HG03159 (cell line): ENCODE measurements around the gene SLC66A2.
"Not testable (repeated sequence)": the region's sequence is repeated elsewhere in the genome, so short reads cannot be mapped to it uniquely, and the experiment has no call there.

Experiments
- ATAC-seq: cut with Tn5 transposase; IDR thresholded peaks from one replicate; pipeline ENCODE4 v1.9.1; 2021; ENCODE audit warnings: mild to moderate bottlenecking, moderate library complexity; ENCODE audit not compliant: unreplicated experiment

The SLC66A2 gene

DNA sequence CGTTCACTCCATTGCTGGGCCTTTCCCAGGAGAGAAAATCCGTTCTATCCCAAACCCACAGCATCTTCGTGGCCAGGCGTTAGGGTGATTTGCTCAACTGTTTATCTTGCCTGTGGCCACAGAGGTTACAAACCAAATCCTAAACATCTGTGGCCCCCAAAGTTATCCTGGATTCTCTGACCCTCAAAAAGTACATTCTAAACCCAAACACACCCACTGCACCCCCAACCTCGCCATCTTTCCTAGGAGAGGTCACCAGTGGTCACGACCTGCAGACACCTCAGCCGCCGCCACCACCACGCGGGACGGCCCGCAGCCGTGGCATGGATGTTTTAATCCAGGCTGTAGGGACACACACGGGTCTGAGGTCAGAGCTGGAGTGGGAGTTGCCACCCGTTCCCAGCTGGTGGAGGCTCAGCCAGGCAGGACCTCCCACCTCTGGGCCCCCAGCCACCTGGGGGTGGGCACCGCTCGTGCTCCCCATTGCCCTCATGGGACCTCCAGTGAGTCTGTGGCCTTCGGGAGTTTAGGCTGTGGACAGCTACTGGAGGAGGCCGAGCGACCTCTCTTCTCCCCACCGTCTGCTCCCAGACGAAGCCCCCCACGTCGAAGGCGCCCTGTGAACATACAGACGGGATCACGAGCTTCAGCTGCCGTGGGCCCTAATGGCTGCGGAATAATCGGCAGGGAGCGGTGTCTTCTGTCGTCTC lies 81.7 kb downstream of the SLC66A2 start:
- no peak for ATAC-seq

DNA sequence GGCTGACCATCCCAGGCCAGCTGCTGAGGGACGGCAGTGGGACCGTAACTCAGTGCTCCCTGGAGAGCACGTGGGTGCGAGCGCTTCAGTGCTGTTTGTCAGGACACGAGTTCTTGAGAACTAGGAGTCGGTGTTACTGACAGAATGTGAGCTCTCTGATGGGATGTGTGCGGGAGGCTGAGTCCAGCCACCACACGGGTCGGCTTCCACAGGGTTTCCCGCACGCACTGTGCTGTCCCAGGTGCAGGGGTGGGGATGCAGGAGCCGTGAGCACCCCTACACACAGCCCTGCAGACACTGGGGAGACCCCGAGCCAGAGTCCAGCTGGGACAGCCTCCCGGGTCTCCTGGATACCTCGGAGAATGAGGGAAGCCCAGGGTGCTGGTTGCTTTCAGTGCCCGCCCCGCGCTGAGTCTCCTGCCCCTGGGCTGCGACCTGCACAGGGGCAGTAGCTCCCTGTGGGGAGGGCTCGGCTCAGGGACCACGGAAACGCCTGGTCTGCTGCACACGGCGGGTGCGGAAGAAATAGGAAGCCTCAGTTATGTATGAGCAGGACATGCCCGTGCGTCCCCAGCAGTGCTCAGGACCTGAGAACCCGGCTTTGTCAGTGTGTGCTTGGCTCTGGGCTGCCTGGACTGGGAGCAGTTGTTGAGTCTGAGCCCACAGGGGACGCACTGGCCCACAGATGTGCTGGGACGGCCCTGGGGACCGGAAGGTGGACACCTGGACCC lies 82.5 kb downstream of the SLC66A2 start:
- no peak for ATAC-seq

DNA sequence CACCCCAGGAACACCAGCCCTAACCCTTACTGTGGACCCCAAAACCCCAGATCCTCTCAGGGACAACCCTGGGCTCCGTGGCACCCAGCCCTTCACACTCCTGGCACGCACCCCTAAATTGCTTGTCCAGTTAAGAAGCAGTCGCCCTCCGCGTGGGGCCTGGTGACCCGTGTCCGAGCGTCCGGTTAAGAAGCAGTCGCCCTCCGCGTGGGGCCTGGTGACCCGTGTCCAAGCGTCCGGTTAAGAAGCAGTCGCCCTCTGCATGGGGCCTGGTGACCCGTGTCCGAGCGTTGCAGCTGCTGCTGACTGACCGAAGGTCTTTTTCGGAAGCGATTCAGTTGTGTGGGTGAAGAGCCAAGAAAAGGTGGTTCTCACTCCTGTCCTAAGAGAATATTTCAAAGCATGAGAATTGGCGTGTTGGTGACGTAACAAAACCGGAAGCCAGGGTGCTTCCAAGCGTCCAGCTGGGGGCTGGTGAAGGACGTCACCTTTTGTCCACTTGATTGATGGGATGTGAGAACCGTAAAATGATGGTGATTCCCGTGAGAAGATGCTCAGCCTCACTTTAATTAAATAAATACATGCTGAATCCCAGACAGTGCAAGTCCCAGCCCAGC lies 83.2 kb downstream of the SLC66A2 start:
- ATAC-seq = no peak

DNA sequence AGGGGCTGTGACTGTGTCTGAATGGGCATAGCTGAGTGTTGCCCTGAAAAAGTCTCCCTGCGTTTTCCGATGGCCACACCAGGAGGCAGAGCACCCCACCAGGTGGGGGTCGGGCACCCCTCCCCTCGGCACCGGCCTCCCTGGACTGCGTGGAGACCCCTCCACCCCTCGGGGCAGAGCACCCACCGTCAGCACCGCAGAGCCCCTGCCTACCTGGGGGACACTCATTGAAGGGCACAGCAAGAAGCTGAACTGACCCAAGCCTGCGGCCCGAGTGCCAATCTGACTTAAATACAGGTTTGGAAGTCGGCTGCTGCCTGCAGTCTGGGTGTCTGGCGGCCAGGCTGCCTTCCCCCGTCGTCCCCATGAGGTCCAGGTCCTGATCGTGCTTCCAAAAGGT lies 83.8 kb downstream of the SLC66A2 start:
- no peak for ATAC-seq

DNA sequence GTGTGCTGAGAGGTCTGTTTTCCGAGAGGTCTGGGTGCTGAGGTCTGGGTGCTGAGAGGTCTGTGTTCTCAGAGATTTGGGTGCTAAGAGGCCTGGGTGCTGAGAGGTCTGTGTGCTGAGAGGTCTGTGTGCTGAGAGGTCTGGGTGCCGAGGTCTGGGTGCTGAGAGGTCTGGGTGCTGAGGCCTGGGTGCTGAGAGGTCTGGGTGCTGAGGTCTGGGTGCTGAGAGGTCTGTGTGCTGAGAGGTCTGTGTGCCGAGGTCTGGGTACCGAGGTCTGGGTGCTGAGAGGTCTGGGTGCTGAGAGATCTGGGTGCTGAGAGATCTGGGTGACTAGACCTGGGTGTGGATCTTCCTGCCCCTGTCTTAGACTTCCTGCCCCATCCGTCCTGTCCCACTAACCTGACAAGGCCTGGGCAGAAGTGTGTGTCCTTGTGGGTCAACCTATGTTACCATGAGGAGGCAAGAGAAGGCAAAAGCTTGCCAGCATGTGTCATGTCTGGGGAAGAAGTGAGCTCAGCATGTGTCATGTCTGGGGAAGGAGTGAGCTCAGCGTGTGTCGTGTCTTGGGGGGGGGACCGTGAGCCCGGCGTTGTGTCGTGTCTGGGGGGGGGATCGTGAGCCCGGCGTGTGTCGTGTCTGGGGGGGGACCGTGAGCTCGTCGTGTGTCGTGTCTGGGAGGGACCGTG lies 84.4 kb downstream of the SLC66A2 start:
- no peak for ATAC-seq

DNA sequence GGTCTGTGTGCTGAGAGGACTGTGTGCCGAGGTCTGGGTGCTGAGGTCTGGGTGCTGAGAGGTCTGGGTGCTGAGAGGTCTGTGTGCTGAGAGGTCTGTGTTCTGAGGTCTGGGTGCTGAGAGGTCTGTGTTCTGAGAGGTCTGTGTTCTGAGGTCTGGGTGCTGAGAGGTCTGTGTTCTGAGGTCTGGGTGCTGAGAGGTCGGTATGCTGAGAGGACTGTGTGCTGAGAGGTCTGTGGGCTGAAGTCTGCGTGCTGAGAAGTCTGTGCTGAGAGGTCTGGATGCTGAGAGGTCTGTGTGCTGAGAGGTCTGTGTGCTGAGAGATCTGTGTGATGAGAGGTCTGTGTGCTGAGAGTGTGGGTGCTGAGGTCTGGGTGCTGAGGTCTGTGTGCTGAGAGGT lies 85.5 kb downstream of the SLC66A2 start:
- not testable (repeated sequence) for ATAC-seq

DNA sequence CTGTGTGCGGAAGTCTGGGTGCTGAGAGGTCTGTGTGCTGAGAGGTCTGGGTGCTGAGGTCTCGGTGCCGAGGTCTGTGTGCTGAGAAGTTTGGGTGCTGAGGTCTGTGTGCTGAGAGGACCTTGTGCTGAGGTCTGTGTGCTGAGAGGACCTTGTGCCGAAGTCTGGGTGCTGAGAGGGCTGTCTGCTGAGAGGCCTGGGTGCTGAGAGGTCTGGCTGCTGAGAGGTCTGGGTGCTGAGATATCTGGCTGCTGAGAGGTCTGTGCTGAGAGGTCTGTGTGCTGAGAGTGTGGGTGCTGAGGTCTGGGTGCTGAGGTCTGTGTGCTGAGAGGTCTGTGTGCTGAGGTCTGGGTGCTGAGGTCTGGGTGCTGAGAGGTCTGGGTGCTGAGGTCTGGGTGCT lies 86.5 kb downstream of the SLC66A2 start:
- not testable (repeated sequence) for ATAC-seq

DNA sequence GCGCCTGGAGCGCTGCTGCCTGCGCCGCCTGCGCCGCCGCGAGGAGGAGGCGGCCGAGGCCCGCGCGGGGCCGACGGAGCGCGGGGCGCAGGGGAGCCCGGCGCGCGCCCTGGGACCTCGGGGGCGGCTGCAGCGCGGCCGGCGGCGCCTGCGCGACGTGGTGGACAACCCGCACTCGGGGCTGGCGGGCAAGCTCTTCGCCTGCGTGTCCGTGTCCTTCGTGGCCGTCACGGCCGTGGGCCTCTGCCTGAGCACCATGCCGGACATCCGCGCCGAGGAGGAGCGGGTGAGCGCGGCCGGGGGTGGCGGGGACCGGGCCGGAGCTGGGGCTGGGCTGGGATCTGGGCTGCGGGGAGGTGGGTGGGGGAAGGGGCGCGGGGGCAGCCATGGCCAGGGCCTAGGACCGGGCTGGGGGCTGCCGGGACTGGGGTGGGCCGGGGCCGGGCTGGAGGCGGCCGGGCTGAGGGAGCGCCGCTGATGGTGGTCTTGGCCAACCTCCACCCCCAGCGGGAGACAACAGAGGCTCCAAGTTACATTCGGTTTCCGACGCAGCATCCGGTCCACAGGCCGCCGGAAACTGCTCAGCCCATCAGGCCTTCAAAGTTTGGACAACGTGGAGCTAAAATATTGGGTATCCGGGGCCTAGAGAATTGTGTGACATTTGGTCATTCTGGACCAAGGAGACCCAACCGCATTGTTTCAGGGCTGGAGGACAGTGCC lies 87.3 kb downstream of the SLC66A2 start:
- ATAC-seq = no peak

DNA sequence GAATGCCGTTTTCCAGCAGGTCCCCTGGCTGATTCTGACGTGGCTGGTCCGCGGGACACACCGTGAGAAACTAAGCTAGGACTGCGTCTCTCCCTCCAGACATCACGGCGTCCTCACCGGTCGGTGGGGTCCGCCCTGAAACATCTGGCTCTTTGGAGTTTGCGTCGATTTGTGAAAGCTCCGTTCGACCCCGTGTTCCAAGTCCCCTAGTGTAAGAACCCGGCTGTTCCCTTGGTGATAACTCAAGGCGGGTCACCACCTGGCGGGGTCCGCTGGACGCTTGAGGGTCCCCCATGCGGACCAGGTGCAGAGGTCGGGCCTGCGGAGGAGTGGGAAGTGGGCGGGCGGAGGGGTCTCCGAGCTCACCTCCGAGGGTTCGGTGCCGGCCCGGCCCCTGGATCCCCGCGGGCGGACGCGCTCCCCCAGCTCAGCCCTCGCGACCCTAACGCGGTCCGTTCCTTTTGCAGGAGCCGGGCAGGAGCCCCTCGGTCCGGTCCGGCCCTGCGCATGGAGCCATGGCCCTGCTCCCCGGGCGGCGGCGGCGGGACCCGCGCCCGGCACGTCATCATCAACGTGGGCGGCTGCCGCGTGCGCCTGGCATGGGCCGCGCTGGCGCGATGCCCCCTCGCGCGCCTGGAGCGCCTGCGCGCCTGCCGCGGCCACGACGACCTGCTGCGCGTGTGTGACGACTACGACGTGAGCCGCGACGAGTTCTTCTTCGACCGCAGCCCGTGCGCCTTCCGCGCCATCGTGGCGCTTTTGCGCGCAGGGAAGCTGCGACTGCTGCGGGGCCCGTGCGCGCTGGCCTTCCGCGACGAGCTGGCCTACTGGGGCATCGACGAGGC lies 88.1 kb downstream of the SLC66A2 start:
- ATAC-seq = no peak

DNA sequence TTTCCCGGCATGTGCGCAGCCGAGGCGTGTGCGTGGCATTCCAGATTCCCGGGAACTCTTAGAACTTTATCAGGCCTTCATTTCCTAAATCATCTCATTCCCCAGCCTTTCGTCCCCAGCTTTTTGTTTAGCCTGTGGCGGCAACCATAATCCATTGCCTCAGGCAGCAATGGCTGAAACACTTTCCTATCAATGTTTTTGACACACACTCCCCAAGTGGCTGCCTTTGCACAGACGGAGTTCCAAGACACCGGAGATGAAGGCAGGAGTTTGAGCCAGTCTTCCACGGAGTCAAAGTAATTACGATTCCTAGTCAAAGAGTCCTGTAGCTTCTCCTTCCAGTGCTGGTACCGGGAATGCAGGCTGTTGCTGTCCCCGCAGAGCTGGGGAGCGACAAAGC lies 88.9 kb downstream of the SLC66A2 start:
- no peak for ATAC-seq

DNA sequence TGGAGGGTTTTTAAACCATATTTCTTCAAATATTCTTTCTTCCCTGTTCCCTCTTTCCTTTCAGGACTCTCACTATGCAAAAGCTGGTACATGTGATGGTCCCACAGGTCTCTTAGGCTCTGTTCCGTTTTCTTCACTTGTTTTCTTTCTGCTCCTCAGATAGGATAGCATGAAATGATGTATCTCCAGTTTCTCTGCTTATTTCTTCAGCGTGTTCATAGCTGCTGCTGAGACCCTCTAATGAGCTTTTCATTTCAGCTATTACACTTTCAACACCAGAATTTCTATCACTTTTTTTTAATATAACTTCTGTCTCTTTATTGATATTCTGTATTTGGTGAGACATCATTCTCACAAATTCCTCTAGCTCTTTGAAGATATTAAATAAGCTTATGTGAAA lies 89.8 kb downstream of the SLC66A2 start:
- no peak for ATAC-seq

DNA sequence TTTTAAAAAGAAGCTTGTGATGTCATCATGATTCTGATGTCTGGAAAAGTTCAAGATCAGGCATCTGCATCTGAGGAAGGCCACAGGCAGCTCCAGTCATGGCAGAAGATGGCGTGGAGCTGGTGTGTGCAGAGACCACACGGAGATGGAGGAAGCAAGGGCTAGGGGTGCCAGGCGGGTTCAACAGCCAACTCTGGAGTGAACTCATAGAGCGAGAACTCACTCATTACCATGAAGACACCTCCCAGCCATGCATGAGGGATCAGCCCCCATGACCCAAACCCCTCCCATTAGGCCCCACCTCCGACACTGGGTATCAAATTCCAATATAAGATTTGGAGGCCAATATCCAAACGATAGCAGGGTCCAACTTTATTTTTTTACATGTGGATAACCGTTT lies 92.1 kb downstream of the SLC66A2 start:
- no peak for ATAC-seq

DNA sequence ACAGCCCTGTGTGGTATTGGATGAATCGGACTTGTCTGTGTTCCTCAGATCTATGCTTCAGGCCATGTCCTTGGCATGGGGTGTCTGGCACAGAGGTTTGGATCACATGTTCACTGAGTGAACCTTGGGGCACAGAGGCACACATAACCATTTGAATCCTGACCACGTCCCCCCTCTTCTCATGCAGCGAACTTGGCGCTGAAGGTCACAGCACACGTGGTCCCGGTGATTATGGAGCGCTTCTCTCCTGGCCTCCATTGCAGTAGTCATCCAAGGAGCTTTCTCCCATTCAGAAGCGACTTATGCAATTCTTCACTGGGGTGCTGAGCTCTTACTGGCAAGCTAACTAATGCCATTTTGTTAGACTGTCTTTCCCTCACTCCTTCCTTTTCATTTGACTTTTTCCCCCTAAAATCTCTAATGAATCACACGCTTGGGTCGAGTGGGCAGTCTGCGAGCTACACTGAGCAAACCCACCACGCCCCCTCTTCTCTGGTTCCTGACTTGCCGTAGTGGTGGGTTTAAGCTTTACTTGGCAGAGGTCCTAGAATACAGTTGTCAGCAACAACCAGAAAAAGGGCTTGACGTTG lies 94.3 kb downstream of the SLC66A2 start:
- ATAC-seq = no peak

DNA sequence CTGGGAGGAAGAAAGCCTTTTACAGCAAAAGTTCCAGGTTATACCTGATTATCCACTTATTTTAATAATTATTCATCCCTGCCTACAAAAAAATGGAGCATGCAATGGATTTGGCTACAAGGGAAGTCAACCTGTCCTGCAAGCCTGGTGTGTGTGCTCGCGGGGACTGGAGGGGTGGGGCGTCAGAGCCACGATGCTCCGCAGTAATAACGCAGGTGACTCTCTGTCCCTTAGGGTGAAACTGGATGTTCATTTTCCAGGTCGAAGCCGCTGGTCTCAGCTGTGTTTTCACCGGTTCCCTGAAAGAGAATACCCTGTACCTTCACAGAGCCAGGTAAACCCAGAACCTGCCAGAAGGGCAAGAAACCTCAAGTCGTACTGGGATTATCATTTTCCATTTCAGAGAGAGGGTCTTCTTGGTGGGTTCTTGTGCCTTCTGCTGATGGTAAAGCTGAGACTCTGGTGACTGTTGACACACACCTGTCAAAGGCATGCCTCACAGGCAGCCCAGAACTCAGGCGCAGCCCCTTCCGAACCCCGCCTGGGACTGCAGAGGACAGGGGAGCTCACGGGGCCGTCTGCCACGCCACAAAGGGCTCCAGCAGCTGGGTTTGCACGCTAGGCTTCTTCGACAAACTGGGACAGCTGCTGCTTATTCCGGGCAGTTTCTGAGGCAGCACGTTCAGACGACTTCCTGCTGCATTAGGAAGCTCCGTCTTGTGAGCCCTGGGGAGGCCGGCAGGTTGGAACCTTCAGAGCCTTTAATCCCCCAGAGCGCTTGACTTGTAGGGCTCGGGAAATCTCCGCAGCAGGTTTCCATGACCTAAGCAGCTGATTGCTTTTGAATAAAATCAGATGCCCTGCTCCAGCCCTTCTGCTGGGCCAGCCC lies 95.1 kb downstream of the SLC66A2 start:
- ATAC-seq = peak; percentile 65

DNA sequence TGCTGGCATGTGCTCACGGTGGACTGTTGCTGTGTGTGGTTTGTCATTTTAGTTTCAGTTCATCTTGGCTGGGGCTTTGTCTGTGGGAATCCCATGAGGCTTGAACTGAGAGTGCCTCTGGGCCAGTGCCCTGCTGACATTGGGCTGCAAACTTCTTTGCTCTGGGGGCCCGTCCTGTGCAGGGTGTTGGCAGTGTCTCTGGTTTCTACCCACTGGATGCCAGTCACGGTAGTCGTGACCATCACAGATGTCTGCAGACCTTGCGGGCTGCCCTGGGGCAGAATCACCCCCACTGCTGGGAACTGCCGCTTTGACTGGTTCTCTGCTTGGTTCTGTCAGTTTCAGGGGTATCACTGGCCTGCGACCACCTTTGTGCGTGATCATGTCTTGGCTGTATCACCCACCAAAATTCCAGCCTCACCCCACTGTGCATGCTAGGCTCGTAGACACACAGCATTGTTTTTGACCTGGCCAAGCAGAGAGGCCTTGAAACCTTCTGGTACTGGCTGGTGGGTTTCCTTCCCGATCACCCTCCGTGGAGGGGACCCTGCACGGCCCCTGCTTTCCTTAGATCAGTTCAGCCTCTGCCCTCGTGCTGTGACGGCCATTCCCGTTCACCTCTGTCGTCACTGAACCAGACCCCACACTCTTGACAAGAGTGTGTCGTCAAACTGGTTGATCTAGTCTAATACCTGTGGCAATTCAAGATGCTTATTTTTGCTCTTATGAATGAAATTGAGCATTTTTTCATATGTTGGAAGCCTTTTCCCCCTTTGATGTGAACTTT lies 96.1 kb downstream of the SLC66A2 start:
- peak; percentile 67 for ATAC-seq

DNA sequence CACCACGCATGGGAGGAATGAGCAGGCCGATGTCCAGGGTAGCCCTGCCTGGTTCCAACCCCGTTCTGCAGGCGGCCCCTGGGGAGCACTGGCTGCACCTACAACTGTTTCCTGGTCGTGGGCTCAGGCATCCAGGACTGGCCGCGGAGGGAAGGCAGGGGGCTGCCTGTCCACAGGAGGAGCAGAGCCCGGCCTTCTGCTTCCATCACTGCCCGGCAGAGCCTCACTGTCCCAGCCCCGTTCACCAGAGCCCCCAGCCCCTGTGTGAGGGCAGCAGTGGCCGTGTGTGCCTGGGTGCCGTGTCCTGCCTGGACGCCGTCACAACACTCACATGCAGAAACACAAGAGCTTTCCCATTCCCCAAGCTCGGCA lies 97.5 kb downstream of the SLC66A2 start:
- no peak for ATAC-seq

DNA sequence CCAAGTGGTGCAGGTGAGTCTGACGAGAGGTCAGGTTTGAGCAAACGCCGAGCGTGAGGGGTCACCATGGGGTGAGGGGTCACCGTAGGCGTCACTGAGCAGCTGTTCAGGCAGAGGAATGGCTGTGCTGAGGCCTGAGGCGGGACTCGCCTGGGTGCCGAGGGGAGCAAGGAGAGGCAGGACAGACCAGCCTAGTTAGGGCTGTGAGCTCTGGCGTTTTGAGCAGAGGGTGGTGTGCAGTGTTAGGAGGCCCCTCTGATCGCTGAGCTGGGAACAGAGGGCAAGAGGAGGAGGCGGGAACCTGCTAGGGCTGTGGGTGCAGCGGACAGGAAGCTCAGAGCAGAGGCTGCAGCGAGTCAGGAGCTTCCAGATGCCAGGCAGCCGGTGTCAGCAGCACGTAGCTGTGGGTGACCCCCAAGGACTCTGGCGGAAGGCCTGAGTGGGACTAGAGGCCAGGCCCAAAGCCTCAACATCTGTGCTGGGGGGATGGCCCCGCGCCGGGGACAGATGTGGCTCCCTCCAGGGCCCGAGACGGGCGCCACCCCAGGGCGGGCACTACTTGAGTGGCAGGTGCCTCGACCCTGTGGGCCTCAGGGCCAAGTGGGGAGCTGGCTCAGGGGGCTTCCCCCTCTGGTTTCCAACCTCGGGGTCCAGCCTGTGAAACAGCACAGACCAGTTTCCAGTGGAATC lies 98.0 kb downstream of the SLC66A2 start:
- no peak for ATAC-seq
